HT1080 (cell line): ENCODE data around the gene CTNNBIP1. TPM values are rescaled to one million over a fixed set of nuclear protein-coding genes. Genes with fewer than 3 reads are reported as not detected.

Experiments used
- DNase-seq: peaks from one replicate; pipeline ENCODE4 v3.0.0-alpha.2; 2015; ENCODE audit warnings: low read depth
- total RNA-seq: library from RNA; depleted of rRNA; stranded (reverse); fragments of >200 nt; shearing (Covaris generic); gene quantifications from 2 replicates; pipeline ENCODE4 v1.2.3, GENCODE V29; 2014

The CTNNBIP1 gene
- total RNA-seq, 1 experiment from 2014 or later, result 32.2 TPM

GRCh38 chr1:9881838-9882249 lies 28.2 kb downstream of the CTNNBIP1 start:
- peak; percentile 97 for DNase-seq

GRCh38 chr1:9878404-9878803 lies 31.7 kb downstream of the CTNNBIP1 start:
- DNase-seq, result no peak

- peak; percentile 36 for DNase-seq
Observed at GRCh38 chr1:9877962-9878361, 32.1 kb downstream of the CTNNBIP1 start.

GRCh38 chr1:9875636-9876000 lies 34.5 kb downstream of the CTNNBIP1 start:
- no peak for DNase-seq

- peak; percentile 75 for DNase-seq
Observed at GRCh38 chr1:9874959-9875635, 35.0 kb downstream of the CTNNBIP1 start.

- DNase-seq, result no peak
Observed at GRCh38 chr1:9874412-9874811, 35.7 kb downstream of the CTNNBIP1 start.

- no peak for DNase-seq
Observed at GRCh38 chr1:9873992-9874391, 36.1 kb downstream of the CTNNBIP1 start.

- no peak for DNase-seq
Observed at GRCh38 chr1:9873385-9873784, 36.7 kb downstream of the CTNNBIP1 start.

GRCh38 chr1:9872430-9873165 lies 37.5 kb downstream of the CTNNBIP1 start:
- peak; percentile 79 for DNase-seq

GRCh38 chr1:9871707-9872425 lies 38.2 kb downstream of the CTNNBIP1 start:
- DNase-seq, result no peak

GRCh38 chr1:9871021-9871420 lies 39.0 kb downstream of the CTNNBIP1 start:
- DNase-seq, result no peak

- no peak for DNase-seq
Observed at GRCh38 chr1:9870572-9870971, 39.5 kb downstream of the CTNNBIP1 start.

GRCh38 chr1:9869831-9870251 lies 40.2 kb downstream of the CTNNBIP1 start:
- DNase-seq, result no peak

GRCh38 chr1:9868244-9868590 lies 41.9 kb downstream of the CTNNBIP1 start:
- DNase-seq, result no peak

GRCh38 chr1:9867408-9868243 lies 42.4 kb downstream of the CTNNBIP1 start:
- peak; percentile 66 for DNase-seq

- no peak for DNase-seq
Observed at GRCh38 chr1:9866836-9867235, 43.2 kb downstream of the CTNNBIP1 start.

- DNase-seq, result no peak
Observed at GRCh38 chr1:9865724-9866123, 44.3 kb downstream of the CTNNBIP1 start.

GRCh38 chr1:9863371-9863770 lies 46.7 kb downstream of the CTNNBIP1 start:
- DNase-seq, result no peak

- no peak for DNase-seq
Observed at GRCh38 chr1:9861360-9861759, 48.7 kb downstream of the CTNNBIP1 start.

GRCh38 chr1:9860887-9861286 lies 49.2 kb downstream of the CTNNBIP1 start:
- no peak for DNase-seq

GRCh38 chr1:9859281-9860014 lies 50.6 kb downstream of the CTNNBIP1 start:
- DNase-seq, result no peak
